HG02938 (cell line): ENCODE data around the gene TMEM31.

Source experiments
- ATAC-seq: cut with Tn5 transposase; IDR thresholded peaks from one replicate; pipeline ENCODE4 v1.9.1; 2021; ENCODE audit warnings: mild to moderate bottlenecking, moderate library complexity; ENCODE audit not compliant: unreplicated experiment

Gene TMEM31, protein sequence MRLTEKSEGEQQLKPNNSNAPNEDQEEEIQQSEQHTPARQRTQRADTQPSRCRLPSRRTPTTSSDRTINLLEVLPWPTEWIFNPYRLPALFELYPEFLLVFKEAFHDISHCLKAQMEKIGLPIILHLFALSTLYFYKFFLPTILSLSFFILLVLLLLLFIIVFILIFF

GRCh38 chrX:103710609-103711008 lies at the start of gene TMEM31:
Gene TMEM31, plus strand, starts transcription at chrX:103710909. Its CDS starts 1,350 bp downstream, at chrX:103712259.
- no peak for ATAC-seq

- no peak for ATAC-seq
Measured at GRCh38 chrX:103663981-103664762, 46.5 kb upstream of the TMEM31 start.

DNA sequence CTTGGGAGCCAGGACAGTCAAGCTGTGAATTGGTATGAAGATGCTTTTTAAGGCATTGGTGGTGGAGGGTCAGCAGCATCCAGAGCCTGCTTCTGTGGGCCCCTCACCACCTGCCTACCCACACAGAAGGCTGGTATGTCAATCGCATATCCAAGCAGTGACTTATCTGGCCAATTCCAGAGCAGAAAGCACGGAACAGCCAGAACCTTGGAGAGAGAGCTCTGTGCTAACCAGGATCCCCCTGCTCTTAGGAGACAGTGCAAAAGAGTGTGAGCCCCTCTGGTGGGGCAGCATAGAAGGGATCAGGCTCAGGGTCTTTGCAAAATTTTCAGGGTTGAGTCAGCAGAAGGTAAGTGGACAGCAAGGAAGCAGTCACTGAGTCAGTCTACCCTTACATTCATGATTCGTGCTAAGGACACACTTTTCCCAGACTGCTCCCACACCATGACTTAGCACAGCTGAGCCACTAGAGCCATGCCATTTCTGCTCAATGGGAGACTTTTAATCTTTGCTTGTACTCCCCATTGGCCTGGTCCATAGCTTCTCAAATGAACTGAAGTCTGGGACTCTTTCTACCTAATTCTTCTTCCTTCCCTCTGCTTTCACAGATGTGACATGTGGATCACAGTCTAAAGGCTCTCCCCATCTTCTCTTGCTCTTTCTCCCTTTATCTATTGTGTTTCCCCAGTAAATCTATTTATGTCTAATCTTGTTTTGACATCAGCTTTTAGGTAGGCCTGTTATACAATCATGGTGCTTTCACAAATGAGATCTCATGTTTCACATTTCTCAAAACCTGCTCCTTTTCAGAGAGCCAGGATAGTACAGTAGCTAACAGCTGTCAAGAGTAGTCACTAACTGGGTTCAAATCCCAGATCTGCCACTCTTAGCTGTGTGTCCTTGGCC lies 44.3 kb upstream of the TMEM31 start:
- no peak for ATAC-seq

GRCh38 chrX:103669745-103670144 lies 41.0 kb upstream of the TMEM31 start:
- ATAC-seq = no peak

DNA sequence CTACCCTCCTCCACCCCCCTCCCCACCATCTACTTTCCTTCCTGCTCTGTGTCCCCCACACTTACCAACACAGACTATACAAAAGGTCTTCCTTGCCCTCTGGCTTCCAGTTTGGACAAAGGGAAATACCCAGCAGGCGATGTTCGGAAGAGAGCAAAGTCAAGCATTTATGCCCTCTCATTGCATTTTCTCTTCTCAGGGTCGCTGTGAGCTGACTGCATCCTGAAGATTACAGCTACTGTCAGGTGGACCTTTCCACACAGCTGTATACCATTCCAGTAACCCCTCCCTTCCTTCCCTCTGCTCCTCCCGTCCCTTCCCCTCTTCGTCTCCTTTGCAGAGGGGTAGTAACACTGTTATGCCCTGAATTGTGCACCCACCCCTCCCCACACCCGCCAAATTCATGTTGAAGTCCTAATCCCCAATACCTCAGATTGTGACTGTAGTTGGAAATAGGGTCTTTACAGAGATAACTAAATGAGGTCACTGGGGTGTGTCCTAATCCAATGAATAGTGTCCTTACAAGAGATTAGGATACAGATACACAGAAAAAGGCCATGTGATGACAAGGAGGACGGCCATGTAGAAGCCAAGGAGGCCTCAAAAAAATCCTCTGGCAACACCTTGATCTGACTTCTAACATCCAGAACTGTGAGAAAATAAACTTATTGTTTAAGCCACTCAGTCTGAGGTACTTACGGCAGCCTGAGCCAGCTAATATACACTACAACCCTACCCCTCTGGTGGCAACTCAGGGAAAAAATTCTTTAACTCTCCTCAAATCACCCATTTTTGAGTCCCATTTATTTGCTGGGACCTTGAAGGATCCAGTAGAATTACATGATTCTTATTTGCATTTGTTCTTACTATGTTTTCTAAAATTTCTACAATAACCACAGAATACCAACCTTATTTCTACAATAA lies 35.9 kb upstream of the TMEM31 start:
- ATAC-seq = no peak

GRCh38 chrX:103678199-103678993 lies 32.3 kb upstream of the TMEM31 start:
- ATAC-seq = no peak

GRCh38 chrX:103681443-103681842 lies 29.3 kb upstream of the TMEM31 start:
- no peak for ATAC-seq

- ATAC-seq = no peak
Measured at GRCh38 chrX:103685396-103685795, 25.3 kb upstream of the TMEM31 start.

GRCh38 chrX:103686199-103687072 lies 24.3 kb upstream of the TMEM31 start, which contains the start of gene MORF4L2:
Gene MORF4L2, minus strand, starts transcription at chrX:103686699. Its CDS starts 9,672 bp downstream, at chrX:103677027.
- peak; percentile 94 for ATAC-seq

GRCh38 chrX:103687073-103687695 lies 23.5 kb upstream of the TMEM31 start:
- ATAC-seq = peak; percentile 37

DNA sequence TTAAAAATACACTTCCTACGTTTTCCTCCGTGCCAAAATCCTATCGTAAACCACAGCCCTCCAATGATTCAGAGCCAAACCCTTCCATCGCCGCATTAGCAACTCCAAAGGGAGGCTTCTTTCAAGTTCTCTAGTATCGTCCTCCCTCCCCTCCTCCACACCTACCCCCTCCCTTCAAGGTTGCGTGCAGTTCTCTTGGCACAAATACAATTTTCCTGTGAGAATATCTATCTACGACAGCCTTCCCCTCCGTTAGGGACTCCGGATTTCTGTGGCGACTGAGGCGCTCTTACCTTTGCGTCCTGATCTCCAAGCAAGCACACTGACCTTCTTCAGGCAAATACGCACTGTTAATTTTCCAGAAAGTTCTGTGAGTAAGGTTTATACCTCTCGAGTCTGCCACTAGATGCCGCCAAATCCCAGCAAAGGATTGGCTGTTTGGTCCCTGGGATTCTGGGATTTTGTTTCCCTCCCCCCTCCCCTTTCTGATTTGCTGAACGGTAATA lies 23.0 kb upstream of the TMEM31 start:
- no peak for ATAC-seq

DNA sequence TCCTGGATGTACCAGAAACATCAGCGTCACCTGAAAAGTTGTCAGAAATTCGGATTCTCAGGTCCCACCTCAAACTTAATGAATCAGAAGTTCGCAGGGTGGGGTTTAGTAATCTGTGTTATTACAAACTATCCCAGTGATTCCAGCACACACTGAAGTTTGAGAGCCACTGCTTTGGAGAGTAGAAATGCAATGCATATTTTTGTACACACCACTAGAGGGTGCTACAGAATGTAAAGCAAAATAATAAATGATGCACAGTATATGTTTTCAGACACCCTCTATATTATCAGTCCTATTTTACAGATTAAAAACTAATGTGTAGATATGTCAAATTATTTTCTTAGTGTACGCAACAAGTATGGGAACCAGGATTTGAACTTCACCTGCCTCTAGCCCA lies 21.8 kb upstream of the TMEM31 start:
- ATAC-seq = no peak

DNA sequence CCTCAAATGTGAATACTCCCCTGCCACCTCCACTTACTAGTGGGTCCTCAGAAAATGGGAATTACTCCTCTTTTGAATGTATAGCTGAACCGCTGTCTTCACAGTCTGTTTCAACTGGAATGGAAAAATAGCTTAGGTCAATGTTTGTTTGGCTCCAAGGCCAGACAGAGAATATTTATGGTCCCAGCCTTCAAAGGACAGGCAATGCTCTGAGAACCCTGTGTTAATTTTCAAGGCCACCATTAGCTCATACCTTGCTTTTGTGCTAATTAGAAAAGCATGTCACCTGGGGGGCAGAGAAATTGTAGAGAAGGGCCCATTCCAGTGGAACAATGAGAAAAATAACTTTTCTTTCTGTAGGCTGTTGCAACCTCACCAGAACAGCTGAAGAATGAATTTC lies 19.6 kb upstream of the TMEM31 start:
- ATAC-seq = no peak

GRCh38 chrX:103697687-103698086 lies 13.0 kb upstream of the TMEM31 start:
- ATAC-seq = no peak

- ATAC-seq = no peak
Measured at GRCh38 chrX:103699243-103699642, 11.5 kb upstream of the TMEM31 start.

DNA sequence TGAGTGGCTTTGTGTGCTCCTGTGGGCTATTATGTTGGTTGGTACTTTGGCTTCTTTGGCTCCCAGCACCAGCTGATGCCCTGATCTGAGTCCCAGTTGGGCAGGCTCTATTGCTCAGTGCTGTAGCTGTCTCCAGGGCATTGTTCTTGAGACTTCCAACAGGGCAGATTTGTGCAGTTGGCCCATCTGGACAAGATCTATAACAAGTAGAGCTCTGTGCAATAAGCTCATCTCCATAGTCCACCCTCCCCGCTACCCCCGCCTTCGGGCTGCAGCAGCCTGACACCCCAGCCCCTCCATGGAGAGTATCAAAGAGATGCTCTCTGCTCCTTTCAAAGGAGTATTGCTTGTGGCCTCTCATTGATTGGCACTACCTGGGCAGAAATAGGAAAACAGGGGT lies 5.8 kb upstream of the TMEM31 start:
- ATAC-seq = no peak

- no peak for ATAC-seq
Measured at GRCh38 chrX:103716962-103717361, 6.3 kb downstream of the TMEM31 start.

DNA sequence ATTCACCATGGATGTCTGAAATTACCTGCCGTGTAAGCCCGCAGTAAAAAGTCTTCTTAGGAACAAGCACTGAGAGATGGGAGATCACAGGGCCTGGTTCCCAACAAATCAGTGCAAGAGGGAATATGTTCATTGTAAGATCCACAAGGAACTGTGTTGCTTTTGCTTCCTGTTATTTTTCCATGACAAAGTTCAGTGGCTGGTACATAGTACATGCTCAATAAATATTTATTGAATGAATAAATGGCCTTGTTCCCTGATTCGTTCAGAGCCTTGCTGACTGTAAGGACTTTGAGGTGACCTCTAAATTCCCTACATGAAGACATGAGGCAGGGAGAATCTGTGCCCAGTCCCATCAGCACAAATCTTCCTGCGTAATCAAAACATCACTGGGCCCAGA lies 7.4 kb downstream of the TMEM31 start:
- no peak for ATAC-seq
